ENCODE measurements around the gene MZT2B.
"Not testable (repeated sequence)": the region's sequence is repeated elsewhere in the genome, so short reads cannot be mapped to it uniquely, and the experiment has no call there.

DNA sequence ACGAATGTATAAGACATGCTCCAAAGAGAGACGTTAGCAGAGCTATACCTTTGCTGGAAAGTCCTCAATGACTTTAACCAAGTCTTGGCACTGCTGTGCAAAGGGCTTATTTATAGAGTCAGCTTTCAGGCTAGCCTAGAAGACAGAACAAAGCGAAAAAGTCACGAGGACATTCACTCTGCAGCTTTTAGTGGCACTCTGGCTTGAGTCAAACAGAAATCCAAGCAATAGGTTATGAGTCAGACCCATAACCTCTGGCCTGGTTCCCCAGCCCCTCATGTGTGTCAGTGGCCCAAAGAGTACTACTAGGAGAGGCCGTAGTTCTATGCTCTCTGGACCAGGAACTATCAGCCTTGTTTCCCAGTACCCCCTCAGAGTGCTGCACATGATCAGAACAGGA, 7.2 kb upstream of the MZT2B start:
- TF ChIP-seq, protein P1, sequence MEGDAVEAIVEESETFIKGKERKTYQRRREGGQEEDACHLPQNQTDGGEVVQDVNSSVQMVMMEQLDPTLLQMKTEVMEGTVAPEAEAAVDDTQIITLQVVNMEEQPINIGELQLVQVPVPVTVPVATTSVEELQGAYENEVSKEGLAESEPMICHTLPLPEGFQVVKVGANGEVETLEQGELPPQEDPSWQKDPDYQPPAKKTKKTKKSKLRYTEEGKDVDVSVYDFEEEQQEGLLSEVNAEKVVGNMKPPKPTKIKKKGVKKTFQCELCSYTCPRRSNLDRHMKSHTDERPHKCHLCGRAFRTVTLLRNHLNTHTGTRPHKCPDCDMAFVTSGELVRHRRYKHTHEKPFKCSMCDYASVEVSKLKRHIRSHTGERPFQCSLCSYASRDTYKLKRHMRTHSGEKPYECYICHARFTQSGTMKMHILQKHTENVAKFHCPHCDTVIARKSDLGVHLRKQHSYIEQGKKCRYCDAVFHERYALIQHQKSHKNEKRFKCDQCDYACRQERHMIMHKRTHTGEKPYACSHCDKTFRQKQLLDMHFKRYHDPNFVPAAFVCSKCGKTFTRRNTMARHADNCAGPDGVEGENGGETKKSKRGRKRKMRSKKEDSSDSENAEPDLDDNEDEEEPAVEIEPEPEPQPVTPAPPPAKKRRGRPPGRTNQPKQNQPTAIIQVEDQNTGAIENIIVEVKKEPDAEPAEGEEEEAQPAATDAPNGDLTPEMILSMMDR (conservative IDR thresholded peaks at IDR 0.05 in 1 of 2, IDR thresholded peaks at IDR 0.05 in 1 of 2; ENCODE audit: low read depth in 1 of 2, low read length in 2 of 2) = not testable (repeated sequence)
- TF ChIP-seq EZH2 (IDR thresholded peaks at IDR 0.05; ENCODE audit: low read length, missing control alignments) = not testable (repeated sequence)

Data from fibroblast of lung (primary cell).